Astrocyte of the spinal cord (primary cell): Measurements from ENCODE around the gene TMC4.

Experiments
- DNase-seq: peaks from one replicate; pipeline ENCODE4 v3.0.0; 2011; ENCODE audit warnings: low read depth, low spot score
- H3K4me3 ChIP-seq: 2 replicates; pipeline ENCODE4 v1.5.1; 2011; ENCODE audit warnings: low read depth, mild to moderate bottlenecking, low read length, moderate library complexity
- CTCF ChIP-seq: IDR thresholded peaks from 2 replicates; pipeline ENCODE4 v1.5.1; 2012; ENCODE audit warnings: low read depth, mild to moderate bottlenecking, low read length, inconsistent platforms
- in situ Hi-C: cut with HindIII; loops from 2 replicates; pipeline ENCODE4 v1.10.0; 2017; ENCODE audit warnings: low sequenced_read_pairs

Gene TMC4

DNA sequence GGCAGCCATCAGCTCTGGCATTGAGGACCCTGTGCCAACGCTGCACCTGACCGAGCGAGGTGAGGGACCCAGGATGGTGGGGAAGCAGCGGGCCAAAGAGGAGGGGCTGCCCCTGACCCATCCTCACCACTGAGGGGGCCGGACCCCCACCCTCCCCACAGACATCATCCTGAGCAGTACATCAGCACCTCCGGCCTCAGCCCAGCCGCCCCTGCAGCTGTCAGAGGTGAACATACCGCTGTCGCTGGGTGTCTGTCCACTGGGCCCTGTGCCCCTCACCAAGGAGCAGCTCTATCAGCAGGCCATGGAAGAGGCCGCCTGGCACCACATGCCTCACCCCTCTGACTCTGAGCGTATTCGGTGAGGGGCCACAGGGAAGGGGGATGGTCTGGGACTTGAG is 20.7 kb downstream of the TMC4 start:
- DNase-seq: no peak
- in situ Hi-C loops: no loop called here
- no peak for TF ChIP-seq CTCF
- no peak overlapping the region for H3K4me3 ChIP-seq

DNA sequence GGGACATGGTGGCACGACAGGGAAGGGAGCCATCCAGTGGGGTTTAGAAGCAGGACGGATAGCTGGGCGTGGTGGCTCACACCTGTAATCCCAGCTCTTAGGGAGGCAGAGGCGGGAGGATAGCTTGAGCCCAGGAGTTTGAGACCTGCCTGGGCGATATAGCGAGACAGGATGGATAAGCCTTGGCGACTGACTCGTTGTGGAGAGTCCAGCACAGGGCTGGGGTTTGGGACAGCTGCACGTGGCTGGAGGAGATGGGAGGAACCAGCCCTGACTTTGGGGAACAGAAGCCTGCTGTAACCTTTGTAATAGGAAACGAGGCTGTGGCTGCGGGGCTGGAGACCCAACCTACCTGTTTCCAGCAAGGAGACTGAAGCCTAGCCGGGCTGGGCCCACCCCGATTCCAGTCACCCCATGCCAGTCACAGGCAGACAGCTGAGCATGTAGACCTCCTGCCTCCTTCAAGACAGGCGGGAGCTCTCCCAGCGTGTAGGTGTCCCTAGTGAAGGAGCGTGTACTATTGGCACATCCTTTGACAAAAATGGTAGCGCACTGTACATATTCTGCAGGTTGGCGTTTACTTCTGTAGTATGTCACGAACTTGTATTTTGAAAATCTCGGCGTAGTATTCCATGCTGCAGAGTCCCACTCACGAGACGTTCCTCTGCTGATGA is 21.5 kb downstream of the TMC4 start:
- DNase-seq: no peak
- no peak overlapping the region for H3K4me3 ChIP-seq
- TF ChIP-seq CTCF: no peak
- in situ Hi-C loops: no loop called here

DNA sequence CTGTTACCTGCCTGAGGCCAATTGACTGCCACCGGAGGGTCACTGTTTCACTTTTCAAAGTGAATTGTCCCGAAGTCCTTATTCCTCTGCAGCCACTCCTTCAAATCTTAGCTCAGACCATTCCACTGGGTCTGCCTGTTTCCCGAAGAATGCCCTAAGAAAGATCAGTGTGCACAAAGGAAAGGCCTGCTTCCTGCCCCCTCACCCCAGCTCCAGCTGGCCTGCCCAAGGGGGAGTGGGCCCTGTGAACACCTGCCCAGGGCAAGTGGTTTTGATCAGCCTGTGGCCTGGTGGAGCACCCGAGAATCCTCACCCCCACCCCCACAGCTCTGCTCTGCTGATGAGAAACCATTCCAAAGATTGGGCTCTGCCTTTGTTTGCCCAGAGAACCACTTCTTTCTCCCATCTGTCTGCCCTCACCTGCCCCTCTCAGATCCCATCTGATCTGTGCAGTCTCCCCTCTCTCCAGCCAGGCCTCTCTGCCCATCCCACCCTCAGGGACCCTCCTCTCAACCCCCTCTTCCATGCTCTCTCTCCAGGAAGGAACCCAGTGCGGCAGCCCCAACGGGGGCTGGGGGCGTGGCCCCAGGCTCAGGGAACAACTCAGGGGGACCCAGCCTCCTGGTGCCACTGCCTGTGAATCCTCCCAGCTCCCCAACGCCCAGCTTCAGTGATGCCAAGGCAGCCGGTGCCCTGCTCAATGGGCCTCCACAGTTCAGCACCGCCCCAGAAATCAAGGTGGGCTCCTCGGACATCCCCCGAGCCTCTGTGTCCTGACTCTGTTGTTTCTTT is 23.7 kb downstream of the TMC4 start:
- TF ChIP-seq CTCF: no peak
- in situ Hi-C loops: no loop called here
- no peak overlapping the region for H3K4me3 ChIP-seq
- DNase-seq: no peak

GRCh38 chr19:54148158-54148557 is 24.8 kb downstream of the TMC4 start:
- in situ Hi-C loops: no loop called here
- DNase-seq: no peak
- TF ChIP-seq CTCF: no peak
- H3K4me3 ChIP-seq: no peak overlapping the region

DNA sequence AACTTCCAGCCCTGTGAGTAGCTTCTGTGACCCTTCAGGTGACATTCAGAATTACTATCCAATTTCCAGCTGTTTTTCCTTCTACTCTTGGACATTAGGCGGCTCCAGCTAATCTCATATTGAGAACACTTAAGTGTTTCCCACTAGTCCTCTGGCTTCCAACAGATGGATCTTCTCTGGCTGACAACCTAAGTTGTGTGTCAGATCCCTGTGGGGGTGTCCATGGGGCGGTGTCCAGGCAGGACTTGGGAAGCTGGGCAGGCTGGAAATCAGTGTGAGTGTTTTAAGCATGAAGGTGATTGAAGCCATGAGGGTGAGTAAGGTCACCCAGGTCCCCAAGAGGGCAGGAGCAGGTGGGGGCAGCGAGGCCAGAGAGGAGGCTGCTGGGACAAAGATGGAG is 25.3 kb downstream of the TMC4 start:
- H3K4me3 ChIP-seq: no peak overlapping the region
- no peak for TF ChIP-seq CTCF
- in situ Hi-C loops: no loop called here
- DNase-seq: no peak

DNA sequence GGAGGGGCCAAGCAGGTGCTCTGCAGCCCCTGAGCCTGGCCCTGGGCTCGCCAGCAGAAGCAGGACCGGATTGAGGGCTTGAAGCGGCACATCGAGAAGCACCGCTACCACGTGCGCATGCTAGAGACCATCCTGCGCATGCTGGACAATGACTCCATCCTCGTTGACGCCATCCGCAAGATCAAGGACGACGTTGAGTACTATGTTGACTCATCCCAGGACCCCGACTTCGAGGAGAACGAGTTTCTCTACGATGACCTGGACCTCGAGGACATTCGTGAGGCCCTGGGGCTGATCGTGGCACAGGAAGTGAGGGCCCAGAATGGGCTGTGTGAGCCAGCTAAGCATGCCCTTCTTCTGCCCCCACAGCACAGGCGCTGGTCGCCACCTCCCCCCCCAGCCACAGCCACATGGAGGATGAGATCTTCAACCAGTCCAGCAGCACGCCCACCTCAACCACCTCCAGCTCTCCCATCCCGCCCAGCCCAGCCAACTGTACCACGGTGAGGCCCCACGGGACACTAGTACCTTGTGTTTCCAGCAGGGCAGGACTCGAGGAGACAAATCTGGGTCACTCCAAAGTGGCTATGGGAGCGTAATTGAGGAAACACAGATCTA is 27.3 kb downstream of the TMC4 start:
- no peak overlapping the region for H3K4me3 ChIP-seq
- DNase-seq: no peak
- in situ Hi-C loops: no loop called here
- TF ChIP-seq CTCF: no peak
